A673 (cell line): ENCODE results near the gene TTC12. TPM values are rescaled to one million over a fixed set of nuclear protein-coding genes. Genes with fewer than 3 reads are reported as not detected.

Experiments used
- BruUV-seq: library from RNA; stranded (reverse); fragments of 400-500 nt; replicated peaks from 2 replicates; lab custom pipeline; 2021; lab: Mats Ljungman, UMichigan
- CTCF ChIA-PET: fragments of 300-600 bp; sonication (Branson Sonifier 250); formaldehyde crosslinking; loops from one replicate; lab custom pipeline; 2022; ENCODE audit warnings: antibody characterized with exemption; lab: Charles Lee
- POLR2A ChIA-PET: fragments of 300-600 bp; sonication (Branson Sonifier 250); formaldehyde crosslinking; loops from one replicate; lab custom pipeline; 2022; ENCODE audit warnings: antibody characterized with exemption; ENCODE audit not compliant: low non-redundant PET; lab: Charles Lee
- DNase-seq: peaks from one replicate; pipeline ENCODE4 v3.0.0-alpha.2; 2015; ENCODE audit warnings: low spot score
- H3K27ac ChIP-seq: fragments of 200-600 bp; sonication (generic); 2 replicates; pipeline ENCODE4 v1.5.1; 2016; ENCODE audit warnings: mixed run types, low read depth, mild to moderate bottlenecking, mixed read lengths, antibody characterized with exemption, low read length; ENCODE audit not compliant: poor library complexity, severe bottlenecking
- H3K27me3 ChIP-seq: fragments of 200-600 bp; sonication (generic); replicated peaks from 2 replicates; pipeline ENCODE4 v1.6.1; 2017; ENCODE audit warnings: mixed run types, low read depth, mild to moderate bottlenecking, mixed read lengths, antibody characterized with exemption, low read length; ENCODE audit not compliant: insufficient read depth, poor library complexity
- H3K36me3 ChIP-seq: fragments of 200-600 bp; sonication (generic); 2 replicates; pipeline ENCODE4 v1.6.1; 2016; ENCODE audit warnings: mixed run types, mild to moderate bottlenecking, mixed read lengths, antibody characterized with exemption, low read length; ENCODE audit not compliant: insufficient read depth, poor library complexity, severe bottlenecking
- H3K4me1 ChIP-seq: fragments of 200-600 bp; sonication (generic); 2 replicates; pipeline ENCODE4 v1.6.1; 2017; ENCODE audit warnings: mixed run types, mild to moderate bottlenecking, mixed read lengths, antibody characterized with exemption, low read length; ENCODE audit not compliant: insufficient read depth, poor library complexity, severe bottlenecking
- H3K4me3 ChIP-seq: fragments of 200-600 bp; sonication (generic); 2 replicates; pipeline ENCODE4 v1.5.1; 2016; ENCODE audit warnings: low read depth, mixed run types, mild to moderate bottlenecking, mixed read lengths, low read length; ENCODE audit not compliant: poor library complexity, severe bottlenecking
- H3K9me3 ChIP-seq: fragments of 200-600 bp; sonication (generic); 2 replicates; pipeline ENCODE4 v1.6.1; 2016; ENCODE audit warnings: mixed run types, low read depth, mild to moderate bottlenecking, mixed read lengths, antibody characterized with exemption, low read length; ENCODE audit not compliant: poor library complexity, severe bottlenecking
- CTCF ChIP-seq: fragments of 300-800, 200-600 bp; sonication (generic); conservative IDR thresholded peaks from 2 replicates; pipeline ENCODE4 v1.5.1; 2017; ENCODE audit warnings: low read depth, mild to moderate bottlenecking, antibody characterized with exemption, low read length, moderate library complexity, mixed read lengths
- EZH2 ChIP-seq: fragments of 200-600 bp; sonication (generic); IDR thresholded peaks from 2 replicates; pipeline ENCODE4 v1.6.1; 2017; ENCODE audit warnings: borderline replicate concordance, low read depth, mild to moderate bottlenecking, mixed read lengths, antibody characterized with exemption, low read length; ENCODE audit not compliant: poor library complexity, severe bottlenecking
- intact Hi-C: fragments of 100-400 bp; cut with micrococcal nuclease; formaldehyde crosslinking; loops from one replicate; pipeline ENCODE4 v1.10.0; 2022; ENCODE audit not compliant: unreplicated experiment
- total RNA-seq: library from RNA; stranded (reverse); gene quantifications from 2 replicates; pipeline ENCODE4 v1.2.3, GENCODE V29; 2021

Gene TTC12
- total RNA-seq, 1 experiment from 2014 or later = not detected

GRCh38 chr11:113407163-113407562 lies 92.8 kb downstream of the TTC12 start:
- no peak overlapping the region for H3K27ac ChIP-seq
- no peak overlapping the region for H3K4me3 ChIP-seq
- H3K27me3 ChIP-seq = no peaks in the 10 kb centered on the region
- no peaks in the 10 kb centered on the region for H3K36me3 ChIP-seq
- H3K9me3 ChIP-seq = no peaks in the 10 kb centered on the region
- TF ChIP-seq EZH2 (no peak), CTCF (no peak)
- no peaks in the 10 kb centered on the region for H3K4me1 ChIP-seq
- intact Hi-C loops = no loop called here
- BruUV-seq = no TSS peak
- DNase-seq = no peak
- ChIA-PET CTCF (no interaction called here), POLR2A (no interaction called here)

- ChIA-PET POLR2A (no interaction called here), CTCF (no interaction called here)
- Histone ChIP-seq H3K27me3 (no peaks in the 10 kb centered on the region), H3K27ac (no peak overlapping the region), H3K4me1 (no peaks in the 10 kb centered on the region), H3K4me3 (no peak overlapping the region), H3K9me3 (no peaks in the 10 kb centered on the region), H3K36me3 (no peaks in the 10 kb centered on the region)
- intact Hi-C loops = no loop called here
- TF ChIP-seq EZH2 (no peak), CTCF (no peak)
- DNase-seq = no peak
- no TSS peak for BruUV-seq
These were observed 93.8 kb downstream of the TTC12 start for GRCh38 chr11:113408206-113408605.

- Histone ChIP-seq H3K36me3 (no peaks in the 10 kb centered on the region), H3K9me3 (no peaks in the 10 kb centered on the region), H3K27ac (no peak overlapping the region), H3K4me3 (no peak overlapping the region), H3K4me1 (no peaks in the 10 kb centered on the region), H3K27me3 (no peaks in the 10 kb centered on the region)
- DNase-seq = no peak
- intact Hi-C loops = no loop called here
- BruUV-seq = no TSS peak
- POLR2A ChIA-PET = no interaction called here
- CTCF ChIA-PET = no interaction called here
- TF ChIP-seq EZH2 (no peak), CTCF (no peak)
These were observed 94.5 kb downstream of the TTC12 start for GRCh38 chr11:113408887-113409286.
